A204.1 (cell line): ENCODE results near the gene TAB2.

Experiments
- FAIRE-seq: peaks from 2 replicates; lab custom pipeline; 2012; peaks lifted over from hg19 to GRCh38; lab: Jason Lieb, UNC

The TAB2 gene, protein sequence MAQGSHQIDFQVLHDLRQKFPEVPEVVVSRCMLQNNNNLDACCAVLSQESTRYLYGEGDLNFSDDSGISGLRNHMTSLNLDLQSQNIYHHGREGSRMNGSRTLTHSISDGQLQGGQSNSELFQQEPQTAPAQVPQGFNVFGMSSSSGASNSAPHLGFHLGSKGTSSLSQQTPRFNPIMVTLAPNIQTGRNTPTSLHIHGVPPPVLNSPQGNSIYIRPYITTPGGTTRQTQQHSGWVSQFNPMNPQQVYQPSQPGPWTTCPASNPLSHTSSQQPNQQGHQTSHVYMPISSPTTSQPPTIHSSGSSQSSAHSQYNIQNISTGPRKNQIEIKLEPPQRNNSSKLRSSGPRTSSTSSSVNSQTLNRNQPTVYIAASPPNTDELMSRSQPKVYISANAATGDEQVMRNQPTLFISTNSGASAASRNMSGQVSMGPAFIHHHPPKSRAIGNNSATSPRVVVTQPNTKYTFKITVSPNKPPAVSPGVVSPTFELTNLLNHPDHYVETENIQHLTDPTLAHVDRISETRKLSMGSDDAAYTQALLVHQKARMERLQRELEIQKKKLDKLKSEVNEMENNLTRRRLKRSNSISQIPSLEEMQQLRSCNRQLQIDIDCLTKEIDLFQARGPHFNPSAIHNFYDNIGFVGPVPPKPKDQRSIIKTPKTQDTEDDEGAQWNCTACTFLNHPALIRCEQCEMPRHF

DNA sequence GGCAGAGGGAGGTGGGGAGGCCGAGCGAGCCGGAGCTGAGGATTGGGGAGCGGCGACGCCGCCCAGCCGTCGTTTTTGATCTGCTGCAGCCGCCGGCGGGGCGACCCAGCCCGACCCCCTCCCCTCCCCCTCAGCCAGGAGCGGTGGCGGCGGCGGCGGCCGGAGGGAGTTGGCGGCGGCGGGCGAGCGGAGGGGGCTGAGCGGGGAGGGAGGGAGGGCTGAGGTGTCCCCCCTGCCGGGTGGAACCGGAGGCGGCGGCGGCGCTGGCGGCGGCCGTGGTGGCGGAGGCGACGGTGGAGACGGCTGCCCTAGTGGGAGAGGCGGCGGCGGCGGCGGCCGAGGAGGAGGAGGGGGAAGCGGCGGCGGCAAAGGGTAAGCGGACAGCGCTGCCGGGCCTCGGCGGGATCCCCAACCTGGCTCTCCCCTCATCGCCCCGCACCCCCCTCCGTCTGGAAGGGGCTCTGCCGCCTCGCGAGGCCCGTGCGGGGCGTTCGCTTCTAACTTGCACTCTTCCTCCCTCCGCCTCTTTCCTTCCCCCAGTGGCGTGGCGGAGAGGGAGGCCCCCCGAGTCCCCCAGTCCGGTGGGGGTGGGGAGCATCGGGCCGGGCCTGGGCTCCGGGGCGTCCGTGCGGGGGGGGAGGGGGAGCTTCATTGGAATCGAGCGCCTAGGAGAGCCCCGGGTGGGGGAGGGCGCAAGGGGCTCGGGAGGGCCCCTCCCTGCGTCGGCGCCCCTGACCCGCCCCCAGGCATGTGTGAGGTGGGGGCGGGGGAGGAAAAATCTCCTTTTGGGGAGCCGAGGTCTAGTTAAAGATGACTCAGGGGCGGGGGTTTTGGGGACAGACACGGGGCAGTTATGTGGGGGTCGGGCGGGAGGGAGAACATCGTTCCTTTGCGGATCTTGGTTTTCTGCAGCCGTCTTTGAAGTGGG lies at the start of gene TAB2:
Gene TAB2 (plus strand): TSS at position 69 of the 928 bp plus-strand sequence. CDS start 52,286 bp downstream, outside the sequence.
- FAIRE-seq, result no peak

DNA sequence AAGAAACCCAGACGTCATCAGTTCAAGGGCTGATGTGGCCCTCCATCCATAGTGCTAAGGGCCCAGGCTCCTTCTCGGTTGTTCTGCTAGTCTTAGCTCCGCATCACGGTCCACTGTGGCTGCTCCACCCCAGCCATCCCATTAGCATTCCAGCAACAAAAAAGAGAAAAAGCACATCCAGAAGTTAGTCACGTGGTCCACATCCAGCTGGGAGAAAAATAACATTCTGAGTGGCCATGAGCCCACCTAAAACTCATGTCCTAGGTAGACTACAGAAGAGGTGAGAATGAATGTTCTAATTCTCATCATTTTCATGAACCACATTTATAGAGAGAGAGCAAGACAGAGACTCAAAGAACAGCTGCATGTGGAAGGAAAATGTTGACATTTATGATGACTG lies 49.4 kb upstream of the TAB2 start:
- FAIRE-seq, result no peak

DNA sequence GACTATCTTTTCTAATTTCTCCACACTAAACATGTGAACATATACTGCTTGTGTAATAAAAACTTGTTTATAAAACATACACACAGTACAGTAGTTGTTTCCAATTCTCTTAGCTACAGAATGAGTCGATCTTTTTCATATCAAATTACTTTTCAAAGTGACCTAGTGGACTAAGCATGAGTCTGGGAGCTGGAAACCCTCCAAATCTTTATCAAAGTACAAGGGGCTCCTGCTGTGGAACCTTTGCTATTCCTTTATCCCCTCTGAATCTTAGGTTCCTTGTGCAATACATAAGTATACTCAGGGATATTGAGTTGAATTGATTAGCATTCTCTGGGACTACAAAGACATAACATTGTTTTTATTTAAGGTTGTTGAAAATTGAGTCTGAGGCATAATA lies 48.7 kb upstream of the TAB2 start:
- FAIRE-seq, result no peak

DNA sequence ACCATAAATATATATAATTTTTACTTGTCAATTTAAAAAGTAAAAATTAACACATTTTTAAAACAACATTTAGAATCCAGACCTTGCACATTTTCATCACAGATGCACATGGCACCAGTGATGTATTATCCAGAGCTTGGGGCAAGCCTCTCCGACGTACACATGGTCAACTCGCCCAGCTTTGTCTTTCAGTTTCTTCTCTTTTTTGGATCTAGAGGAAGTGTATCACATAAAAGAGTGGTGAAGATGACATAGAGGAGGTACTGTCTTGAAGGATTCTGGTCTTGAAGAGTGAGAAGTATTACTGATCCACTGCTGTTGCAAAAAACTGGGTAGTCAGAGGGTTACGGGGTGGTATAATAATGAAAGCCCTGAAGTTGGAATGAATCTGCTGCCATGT lies 46.9 kb upstream of the TAB2 start:
- no peak for FAIRE-seq

DNA sequence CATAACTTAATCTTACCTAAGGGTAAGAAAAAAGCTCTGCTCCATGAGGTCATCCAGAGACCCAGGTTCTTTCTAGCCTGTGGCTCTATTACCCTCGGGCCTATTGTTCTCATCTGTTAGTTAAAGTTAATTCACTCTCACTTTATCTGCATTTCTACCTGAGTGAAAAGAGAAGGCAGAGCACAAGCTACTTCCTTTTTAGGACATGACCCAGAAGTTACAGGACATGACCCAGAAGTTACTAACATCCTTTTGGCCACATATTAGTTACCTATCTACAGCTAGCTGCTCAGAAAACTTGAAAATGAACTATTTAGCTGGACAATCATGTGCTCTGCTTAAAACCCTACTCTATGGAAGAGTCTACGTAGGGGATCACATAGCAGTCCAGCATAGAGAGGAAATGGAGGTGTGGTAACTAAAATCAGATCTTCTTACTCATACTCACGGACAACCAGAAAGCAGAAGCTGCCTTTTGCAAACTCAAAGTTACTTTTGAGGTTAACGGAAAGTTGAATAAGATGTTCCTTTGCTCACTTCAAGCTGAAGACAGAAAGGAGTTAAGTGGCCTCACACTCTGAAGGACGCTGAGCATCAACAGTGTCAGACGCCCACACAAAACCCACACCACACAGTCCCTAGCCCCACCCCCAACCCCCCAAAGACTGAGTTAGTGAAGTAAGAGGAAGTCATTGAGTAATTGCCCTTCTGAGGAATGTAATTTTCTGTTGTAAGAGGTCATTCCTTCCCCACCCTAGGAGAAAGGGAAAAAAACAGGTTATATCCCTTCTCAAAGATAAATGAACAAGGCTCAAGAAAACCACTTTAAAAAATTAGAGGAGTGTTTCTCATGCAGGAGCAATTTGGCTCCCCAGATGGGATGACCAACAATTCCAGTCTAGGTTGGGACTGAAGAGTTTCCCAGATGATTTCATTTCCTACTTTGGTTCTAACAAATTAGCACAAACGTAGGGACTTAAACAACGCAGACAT lies 45.9 kb upstream of the TAB2 start:
- no peak for FAIRE-seq

DNA sequence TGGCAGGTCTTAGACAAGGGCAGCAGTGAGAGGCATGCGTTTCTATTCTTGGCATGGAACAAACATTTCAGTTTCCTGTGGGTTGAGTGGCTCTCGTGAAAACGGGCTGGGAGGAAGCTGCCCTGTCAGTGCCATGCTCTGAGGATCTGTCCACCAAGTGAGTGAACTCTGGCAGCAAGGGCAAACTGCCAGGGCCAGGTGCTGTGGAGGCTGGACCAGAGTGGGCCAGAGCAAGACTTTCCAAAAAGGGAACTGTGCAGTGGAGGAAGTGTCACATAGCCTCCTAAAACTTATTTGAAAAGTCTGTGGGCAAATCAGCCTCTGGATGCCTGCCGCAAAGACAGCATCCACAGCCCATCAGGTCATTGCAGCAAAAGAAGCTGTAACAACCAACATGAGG lies 44.2 kb upstream of the TAB2 start:
- no peak for FAIRE-seq

DNA sequence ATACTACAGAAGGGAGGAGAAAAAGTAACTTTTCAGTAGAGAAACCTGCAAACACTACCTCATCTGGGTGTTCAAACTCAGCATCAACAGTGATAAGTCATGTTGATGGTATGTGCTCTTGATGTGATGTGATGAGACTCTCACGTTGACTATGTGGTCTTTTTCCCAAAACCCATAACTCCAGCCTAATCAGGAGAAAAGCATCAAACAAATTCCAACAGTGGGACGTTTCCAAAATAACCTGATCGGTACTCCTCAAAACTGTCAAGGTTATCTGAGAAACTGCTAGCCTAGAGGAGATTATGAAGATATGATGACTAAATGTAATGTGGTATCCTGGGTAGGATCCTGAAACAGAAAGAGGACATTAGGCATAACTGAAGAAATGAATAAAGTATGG lies 41.9 kb upstream of the TAB2 start:
- FAIRE-seq, result no peak

DNA sequence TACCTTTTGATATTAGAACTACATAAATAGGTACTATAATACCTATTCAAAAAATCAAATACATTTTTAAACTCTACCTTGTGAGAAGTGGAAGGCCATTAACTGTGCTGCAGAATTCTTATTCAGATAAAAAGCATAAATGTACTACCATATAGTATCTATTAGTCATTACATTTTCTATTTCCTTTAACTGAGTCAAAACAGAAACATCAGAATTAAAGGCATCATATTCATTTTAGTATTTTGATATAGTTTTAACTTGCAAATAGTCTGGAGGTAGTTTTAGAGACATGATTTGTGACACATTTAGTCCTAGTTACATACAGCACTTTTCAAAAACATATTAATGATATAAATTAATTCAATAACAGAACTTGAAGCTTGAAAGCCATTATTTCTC lies 39.9 kb upstream of the TAB2 start:
- no peak for FAIRE-seq

DNA sequence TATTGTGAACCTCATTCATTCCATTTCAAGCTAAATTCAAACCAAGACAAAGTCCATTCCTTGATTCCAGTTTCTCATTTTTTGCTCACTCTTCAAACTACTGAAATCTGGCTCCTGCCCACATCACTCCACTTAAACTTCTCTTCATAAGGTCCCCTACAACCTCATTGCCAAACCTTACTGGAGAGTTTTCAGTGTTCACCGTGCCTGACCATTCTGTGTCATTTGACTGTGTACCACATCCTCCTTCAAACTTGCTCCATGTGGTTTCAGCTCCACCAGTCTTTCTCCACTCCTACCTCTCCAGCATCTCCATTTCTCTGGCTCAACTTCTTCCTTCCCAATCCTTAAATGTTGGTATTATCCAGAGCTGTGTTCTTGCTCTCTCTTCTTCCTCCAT lies 38.5 kb upstream of the TAB2 start:
- FAIRE-seq, result no peak

DNA sequence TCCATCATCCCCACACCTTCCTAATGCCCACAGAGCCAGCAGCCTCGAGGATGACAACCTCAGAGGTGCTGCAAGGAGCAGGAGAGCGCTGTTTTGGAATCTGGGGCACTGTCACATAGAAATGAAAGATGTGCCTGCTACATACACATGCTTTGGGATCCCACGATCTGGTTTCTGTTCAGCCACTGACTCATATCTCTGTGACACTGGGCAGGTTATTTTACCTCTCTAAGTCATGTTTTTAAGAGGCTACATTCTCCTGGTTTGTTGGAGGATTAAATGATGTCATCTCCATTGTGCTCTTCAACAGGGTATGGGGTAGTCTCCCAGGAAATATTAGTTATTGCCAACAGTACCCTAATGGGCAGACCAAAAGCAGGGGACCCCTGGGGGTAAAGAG lies 32.6 kb upstream of the TAB2 start:
- FAIRE-seq, result no peak

DNA sequence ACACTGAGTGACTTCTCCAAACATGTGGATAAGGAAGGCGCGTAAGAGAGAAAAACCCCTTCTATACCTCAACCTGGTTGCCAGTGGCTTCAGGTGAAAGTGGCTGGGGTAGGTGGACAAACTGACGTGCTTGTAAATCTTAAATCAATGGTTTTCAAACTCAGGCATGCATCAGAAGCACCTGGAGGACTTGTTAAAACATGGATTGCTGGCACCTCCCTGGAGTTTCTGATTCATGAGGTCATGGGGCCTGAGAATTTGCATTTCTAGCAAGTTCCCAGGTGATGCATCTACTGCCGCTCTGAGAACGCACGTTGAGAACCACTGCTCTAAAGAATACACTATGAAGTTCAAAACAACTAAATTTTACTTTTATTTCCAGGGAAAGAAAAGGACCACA lies 31.9 kb upstream of the TAB2 start:
- FAIRE-seq, result no peak

DNA sequence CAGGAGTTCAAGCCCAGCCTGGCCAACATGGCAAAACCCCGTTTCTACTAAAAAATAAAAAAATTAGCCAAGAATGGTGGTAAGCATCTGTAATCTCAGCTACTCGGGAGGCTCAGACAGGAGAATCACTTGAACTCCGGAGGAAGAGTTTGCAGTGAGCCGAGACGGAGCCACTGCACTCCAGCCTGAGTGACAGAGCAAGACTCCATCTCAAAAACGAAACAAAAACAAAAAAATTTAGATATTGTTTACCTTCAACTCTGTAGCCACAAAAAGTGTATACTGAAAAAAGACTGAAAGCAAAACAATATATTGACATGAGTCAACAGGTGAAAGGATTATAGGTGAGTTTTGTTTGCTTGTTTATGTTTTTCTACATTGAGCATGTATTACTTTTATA lies 30.6 kb upstream of the TAB2 start:
- FAIRE-seq, result no peak

DNA sequence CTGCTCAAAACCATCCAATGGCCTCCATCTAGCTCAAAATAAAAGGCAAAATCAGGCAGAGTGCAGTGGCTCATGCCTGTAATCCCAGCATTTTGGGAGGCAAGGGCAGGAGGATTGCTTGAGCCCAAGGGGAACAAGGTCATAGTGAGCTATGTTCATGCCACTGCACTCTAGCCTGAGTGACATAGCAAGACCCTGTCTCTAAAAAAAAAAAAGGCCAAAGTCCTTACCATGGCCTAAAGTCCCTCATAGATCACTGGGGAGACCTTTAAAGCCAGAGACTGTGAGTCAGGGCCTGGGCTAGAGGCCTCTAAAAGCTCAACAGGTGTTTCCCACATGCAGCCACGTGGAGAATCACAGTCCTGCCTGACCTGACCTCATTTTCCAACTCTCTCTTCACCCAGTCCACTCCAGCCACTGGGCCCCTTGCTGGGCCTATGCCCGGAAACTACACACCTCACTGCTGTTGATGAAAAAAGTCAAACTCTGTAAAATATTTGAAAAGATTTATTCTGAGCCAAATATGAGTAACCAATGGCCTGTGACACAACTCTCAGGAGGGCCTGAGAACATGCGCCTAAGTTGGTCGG lies 28.2 kb upstream of the TAB2 start:
- no peak for FAIRE-seq

DNA sequence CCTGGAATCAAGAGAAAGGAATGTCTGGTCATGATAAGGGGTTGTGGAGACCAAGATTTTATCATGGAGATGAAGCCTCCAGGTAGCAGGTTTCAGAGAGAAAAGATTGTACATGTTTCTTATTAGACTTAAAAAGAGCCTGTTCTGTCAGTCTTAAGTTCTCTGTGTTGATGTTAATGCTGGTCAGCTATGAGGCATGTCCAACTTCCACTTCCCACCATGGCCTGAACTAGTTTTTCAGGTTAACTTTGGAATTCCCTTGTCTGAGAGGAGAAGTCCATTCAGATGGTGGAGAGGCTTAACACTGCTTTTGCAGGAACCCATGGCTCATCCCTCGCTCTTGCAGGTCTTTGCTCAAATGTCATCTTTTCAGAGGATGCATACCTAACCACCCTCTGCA lies 27.5 kb upstream of the TAB2 start:
- no peak for FAIRE-seq

DNA sequence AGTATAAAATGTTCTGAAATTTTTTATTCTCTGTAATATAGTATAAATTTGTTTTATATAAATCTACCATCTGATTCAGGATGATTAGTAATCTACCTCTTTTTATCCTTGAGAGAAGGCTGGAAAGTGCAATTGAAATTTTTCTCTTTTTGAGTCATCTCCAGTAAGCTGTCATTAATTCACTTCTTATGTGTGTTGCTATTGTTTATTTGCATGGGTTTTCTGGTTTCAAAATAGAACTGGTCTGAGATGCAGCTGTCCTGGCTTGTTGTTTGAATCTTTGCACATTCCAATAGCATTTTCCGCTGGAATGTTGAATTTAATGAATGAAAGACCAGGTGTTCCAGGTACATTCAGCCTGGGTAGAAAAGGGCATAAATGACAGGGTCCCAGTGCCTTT lies 24.3 kb upstream of the TAB2 start:
- no peak for FAIRE-seq

DNA sequence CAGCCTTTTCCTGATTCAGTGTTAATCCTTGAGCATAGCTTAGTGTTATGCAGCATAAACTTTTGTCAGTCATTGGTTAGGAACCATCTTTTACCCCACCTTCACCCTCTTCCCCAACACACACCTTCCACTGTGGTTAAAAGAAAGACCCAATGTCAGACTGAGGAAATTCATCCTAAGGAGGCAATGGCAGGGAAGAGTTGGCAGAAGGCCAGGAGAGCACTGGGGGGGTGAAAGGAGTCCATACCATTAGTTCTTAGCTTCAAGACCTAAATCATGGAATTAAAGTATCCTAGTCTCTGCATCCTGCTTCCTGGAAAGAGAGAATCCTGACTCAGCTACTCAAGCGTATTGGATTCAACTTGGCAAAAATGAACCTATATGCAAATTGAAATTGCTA lies 16.9 kb upstream of the TAB2 start:
- FAIRE-seq, result no peak

DNA sequence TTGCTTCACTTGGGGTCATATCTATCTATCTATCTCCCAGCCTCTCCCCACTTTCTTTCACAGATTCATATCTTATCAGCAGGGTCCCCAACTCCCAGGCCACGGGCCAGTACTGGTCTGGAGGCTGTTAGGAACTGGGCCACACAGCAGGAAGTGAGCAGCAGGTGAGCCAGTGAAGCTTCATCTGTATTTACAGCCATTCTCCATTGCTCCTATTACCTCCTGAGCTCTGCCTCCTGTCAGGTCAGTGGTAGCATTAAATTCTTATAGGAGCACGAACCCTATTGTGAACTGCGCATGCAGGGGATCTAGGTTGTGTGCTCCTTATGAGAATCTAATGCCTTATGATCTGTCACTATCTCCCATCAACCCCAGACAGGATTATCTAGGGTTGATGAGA lies 14.8 kb upstream of the TAB2 start:
- FAIRE-seq, result no peak

DNA sequence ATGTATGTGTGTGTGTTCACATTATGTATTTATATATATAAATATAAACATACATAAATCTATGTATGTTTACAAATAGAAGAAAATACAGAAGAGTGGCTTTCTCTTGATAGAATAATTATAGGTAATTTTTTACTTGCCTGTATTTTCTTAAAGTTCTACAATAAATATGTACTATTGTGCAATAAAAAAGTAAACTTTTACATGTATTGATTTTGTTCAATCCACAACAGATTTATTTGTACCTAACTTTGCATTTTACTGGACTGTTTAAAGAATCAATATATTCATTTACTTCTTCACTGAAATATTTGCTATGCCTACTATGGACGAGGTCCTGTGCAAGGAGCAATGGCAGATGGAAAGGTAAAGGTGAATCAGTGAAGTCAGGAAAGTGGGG lies 14.0 kb upstream of the TAB2 start:
- FAIRE-seq, result no peak

DNA sequence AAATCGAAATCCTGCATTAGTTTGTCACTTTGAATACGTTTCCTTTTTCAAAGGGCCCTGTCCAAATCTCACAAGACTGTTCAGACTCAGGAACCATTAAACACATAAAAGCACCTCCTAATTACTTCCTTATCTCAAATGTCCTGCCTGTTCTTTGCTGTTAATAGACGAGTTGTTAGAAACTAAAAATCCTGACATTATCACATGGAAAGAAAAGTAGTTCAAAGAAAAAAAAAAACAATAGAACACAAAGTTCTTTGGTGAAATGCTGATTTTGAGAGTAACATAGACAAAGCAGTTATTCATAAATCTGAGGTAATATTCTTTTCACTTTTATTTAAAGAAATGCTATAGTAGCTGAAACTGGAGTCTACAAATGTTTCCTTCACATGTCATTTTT lies 12.1 kb upstream of the TAB2 start:
- no peak for FAIRE-seq

DNA sequence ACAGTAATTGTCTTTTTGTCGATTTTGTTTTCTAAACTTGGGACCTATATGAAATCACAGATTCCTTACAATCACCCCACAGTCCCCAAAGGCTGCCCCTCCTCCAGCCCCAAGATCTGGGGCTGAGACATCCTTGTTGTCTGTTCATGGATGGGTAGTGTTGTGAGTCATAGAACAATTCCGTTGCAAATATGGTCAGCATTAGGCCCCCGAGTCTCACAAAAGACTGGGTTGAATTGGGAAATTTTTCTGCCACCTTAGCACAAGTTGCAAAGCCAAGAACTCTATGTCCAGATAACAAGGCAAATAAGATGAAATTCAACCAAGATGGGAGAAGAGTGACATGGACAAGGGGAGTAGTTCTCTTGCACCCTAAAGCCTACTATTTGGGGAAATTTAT lies 10.5 kb upstream of the TAB2 start:
- no peak for FAIRE-seq

DNA sequence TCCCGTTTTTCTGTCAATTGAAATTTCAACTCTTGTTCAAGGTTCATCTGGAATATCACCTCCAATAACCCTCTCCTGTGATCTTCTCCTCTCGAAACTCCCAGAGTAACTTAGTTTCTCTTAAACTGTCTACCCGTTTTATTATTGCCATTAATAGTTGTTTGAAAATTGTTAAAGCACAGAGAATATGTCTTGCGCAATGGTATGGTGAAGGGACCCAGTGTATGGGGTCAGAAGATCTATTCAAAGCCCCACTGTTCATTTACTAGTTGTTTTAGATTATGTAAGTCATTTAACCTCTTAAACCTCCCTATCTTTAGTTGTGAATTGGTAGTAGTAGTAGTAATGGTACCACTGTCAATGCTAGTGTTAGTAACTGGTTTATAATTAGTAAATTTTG lies 6.2 kb upstream of the TAB2 start:
- FAIRE-seq, result no peak
